HTR-8/SVneo (cell line): ENCODE data around the gene RALGPS1.
"Not testable (repeated sequence)": the region's sequence is repeated elsewhere in the genome, so short reads cannot be mapped to it uniquely, and the experiment has no call there.

Experiments
- DNase-seq: peaks from one replicate; pipeline ENCODE4 v3.0.0; 2011; ENCODE audit warnings: low spot score, mixed read lengths; ENCODE audit not compliant: insufficient read length
- FAIRE-seq: peaks from 2 replicates; lab custom pipeline; 2011; peaks lifted over from hg19 to GRCh38; lab: Jason Lieb, UNC

The RALGPS1 gene

GRCh38 chr9:127017979-127018378, 103.4 kb downstream of the RALGPS1 start:
- not testable (repeated sequence) for DNase-seq, FAIRE-seq

- FAIRE-seq (no peak), DNase-seq (no peak)
Measured at GRCh38 chr9:127018935-127019334, 104.4 kb downstream of the RALGPS1 start.

- FAIRE-seq (no peak), DNase-seq (no peak)
Measured at GRCh38 chr9:127020036-127020801, 105.6 kb downstream of the RALGPS1 start.

GRCh38 chr9:127020802-127021078, 106.2 kb downstream of the RALGPS1 start:
- DNase-seq (no peak), FAIRE-seq (no peak)

- FAIRE-seq = no peak
- DNase-seq = no peak
Measured at GRCh38 chr9:127021664-127022363, 107.2 kb downstream of the RALGPS1 start.

- FAIRE-seq = no peak
- no peak for DNase-seq
Measured at GRCh38 chr9:127022913-127023660, 108.5 kb downstream of the RALGPS1 start.

- DNase-seq (no peak), FAIRE-seq (no peak)
Measured at GRCh38 chr9:127025042-127025441, 110.5 kb downstream of the RALGPS1 start.

- FAIRE-seq = no peak
- DNase-seq = no peak
Measured at GRCh38 chr9:127027694-127028093, 113.1 kb downstream of the RALGPS1 start.

- no peak for FAIRE-seq
- DNase-seq = no peak
Measured at GRCh38 chr9:127029548-127029947, 115.0 kb downstream of the RALGPS1 start.

- DNase-seq = no peak
- no peak for FAIRE-seq
Measured at GRCh38 chr9:127030814-127031740, 116.5 kb downstream of the RALGPS1 start.

GRCh38 chr9:127032256-127032655, 117.7 kb downstream of the RALGPS1 start:
- FAIRE-seq (no peak), DNase-seq (no peak)

GRCh38 chr9:127033061-127033460, 118.5 kb downstream of the RALGPS1 start:
- DNase-seq (no peak), FAIRE-seq (no peak)

GRCh38 chr9:127033789-127034188, 119.2 kb downstream of the RALGPS1 start:
- no peak for FAIRE-seq

GRCh38 chr9:127034691-127035090, 120.1 kb downstream of the RALGPS1 start:
- DNase-seq (no peak), FAIRE-seq (no peak)

More at GRCh38 chr9:127033789-127034188, 119.2 kb downstream of the RALGPS1 start:
- DNase-seq = peak; percentile 7

- FAIRE-seq (no peak), DNase-seq (no peak)
Measured at GRCh38 chr9:127035423-127035822, 120.8 kb downstream of the RALGPS1 start.

- DNase-seq = no peak
- no peak for FAIRE-seq
Measured at GRCh38 chr9:127035948-127036347, 121.4 kb downstream of the RALGPS1 start.

- FAIRE-seq (no peak), DNase-seq (no peak)
Measured at GRCh38 chr9:127036437-127036836, 121.9 kb downstream of the RALGPS1 start.

GRCh38 chr9:127038531-127038930, 123.9 kb downstream of the RALGPS1 start:
- FAIRE-seq = no peak
- DNase-seq = no peak

GRCh38 chr9:127039492-127039891, 124.9 kb downstream of the RALGPS1 start:
- FAIRE-seq (no peak), DNase-seq (no peak)

GRCh38 chr9:127045148-127045547, 130.6 kb downstream of the RALGPS1 start:
- FAIRE-seq = no peak

More at GRCh38 chr9:127045148-127045547, 130.6 kb downstream of the RALGPS1 start:
- no peak for DNase-seq
